WTC11 (cell line): ENCODE results near the gene OR10A6. TPM values are rescaled to one million over a fixed set of nuclear protein-coding genes. Genes with fewer than 3 reads are reported as not detected.

Experiments
- ATAC-seq: fragments of 200-7000 bp; cut with Tn5 transposase; 2 replicates; pipeline ENCODE4 v1.10.0; 2021; ENCODE audit warnings: mild to moderate bottlenecking, moderate library complexity
- CTCF ChIA-PET: fragments of 300-600 bp; sonication (Branson Sonifier 250); formaldehyde crosslinking; loops from one replicate; lab custom pipeline; 2021; ENCODE audit warnings: antibody characterized with exemption; lab: Charles Lee
- POLR2A ChIA-PET: fragments of 350-600 bp; sonication (Branson Sonifier 250); formaldehyde crosslinking; loops from one replicate; lab custom pipeline; 2021; ENCODE audit warnings: antibody characterized with exemption; lab: Charles Lee
- DNase-seq: peaks from one replicate; pipeline ENCODE4 v3.0.0; 2021; ENCODE audit warnings: low spot score
- H3K27ac Mint-ChIP-seq: 2 replicates; pipeline ENCODE4 v1.8.0; 2021; ENCODE audit warnings: mixed read lengths
- H3K27me3 Mint-ChIP-seq: 2 replicates; pipeline ENCODE4 v1.8.0; 2021; ENCODE audit warnings: low read depth, mild to moderate bottlenecking, moderate library complexity, mixed read lengths
- H3K36me3 Mint-ChIP-seq: 2 replicates; pipeline ENCODE4 v1.8.0; 2021; ENCODE audit warnings: mixed read lengths
- H3K4me1 Mint-ChIP-seq: 2 replicates; pipeline ENCODE4 v1.8.0; 2022; ENCODE audit warnings: mixed read lengths
- H3K4me3 Mint-ChIP-seq: 2 replicates; pipeline ENCODE4 v1.8.0; 2021; ENCODE audit warnings: mild to moderate bottlenecking, moderate library complexity, mixed read lengths
- H3K9me3 Mint-ChIP-seq: 2 replicates; pipeline ENCODE4 v1.8.0; 2021; ENCODE audit warnings: mixed read lengths
- EMX1 ChIP-seq: fragments of 250-450 bp; sonication (Bioruptor Pico); IDR thresholded peaks from 2 replicates; pipeline ENCODE4 v1.8.0; 2021; ENCODE audit warnings: mild to moderate bottlenecking
- ESRRA ChIP-seq: sonication (generic); formaldehyde crosslinking; IDR thresholded peaks from 2 replicates; pipeline ENCODE4 v1.8.1; 2022; ENCODE audit warnings: mild to moderate bottlenecking, missing genetic modification reagents, borderline replicate concordance
- FOXJ3 ChIP-seq: sonication (generic); formaldehyde crosslinking; IDR thresholded peaks from 2 replicates; pipeline ENCODE4 v1.9.0; 2021; ENCODE audit warnings: missing genetic modification reagents, mild to moderate bottlenecking, borderline replicate concordance
- GTF2I ChIP-seq: fragments of 250-450 bp; sonication (Bioruptor Pico); conservative IDR thresholded peaks from 2 replicates; pipeline ENCODE4 v1.4.0; 2021; ENCODE audit warnings: mild to moderate bottlenecking
- MLX ChIP-seq: sonication (generic); formaldehyde crosslinking; IDR thresholded peaks from 2 replicates; pipeline ENCODE4 v1.8.1; 2023; ENCODE audit warnings: mild to moderate bottlenecking, missing genetic modification reagents, moderate library complexity
- OVOL2 ChIP-seq: fragments of 250-450 bp; sonication (Bioruptor Pico); IDR thresholded peaks from 2 replicates; pipeline ENCODE4 v1.9.0; 2021; ENCODE audit warnings: mild to moderate bottlenecking, borderline replicate concordance
- PRDM15 ChIP-seq: sonication (generic); formaldehyde crosslinking; IDR thresholded peaks from 2 replicates; pipeline ENCODE4 v1.8.0; 2022; ENCODE audit warnings: missing genetic modification reagents
- PRRX2 ChIP-seq: fragments of 250-450 bp; sonication (Bioruptor Pico); IDR thresholded peaks from 2 replicates; pipeline ENCODE4 v1.8.0; 2021; ENCODE audit warnings: mild to moderate bottlenecking
- SMAD3 ChIP-seq: sonication (generic); formaldehyde crosslinking; IDR thresholded peaks from 2 replicates; pipeline ENCODE4 v1.8.0; 2022; ENCODE audit warnings: missing genetic modification reagents, mild to moderate bottlenecking, borderline replicate concordance
- TCF7 ChIP-seq: sonication (generic); formaldehyde crosslinking; IDR thresholded peaks from 2 replicates; pipeline ENCODE4 v1.8.0; 2022; ENCODE audit warnings: mild to moderate bottlenecking, low read depth, missing genetic modification reagents, moderate library complexity
- USF1 ChIP-seq: sonication (generic); formaldehyde crosslinking; IDR thresholded peaks from 2 replicates; pipeline ENCODE4 v1.8.0; 2022; ENCODE audit warnings: mild to moderate bottlenecking, missing genetic modification reagents
- USF2 ChIP-seq: sonication (generic); formaldehyde crosslinking; IDR thresholded peaks from 2 replicates; pipeline ENCODE4 v1.8.1; 2023; ENCODE audit warnings: mild to moderate bottlenecking, missing genetic modification reagents, moderate library complexity
- ZNF232 ChIP-seq: sonication (generic); formaldehyde crosslinking; IDR thresholded peaks from 2 replicates; pipeline ENCODE4 v1.8.0; 2022; ENCODE audit warnings: mild to moderate bottlenecking, missing genetic modification reagents
- ZNF512 ChIP-seq: sonication (generic); formaldehyde crosslinking; IDR thresholded peaks from 2 replicates; pipeline ENCODE4 v1.8.1; 2022; ENCODE audit warnings: missing genetic modification reagents, borderline replicate concordance
- total RNA-seq: library from RNA; stranded (reverse); gene quantifications from 3 replicates; pipeline ENCODE4 v1.2.3, GENCODE V29; 2021
- TF ChIP-seq, protein P1 (sequence below): fragments of 250-450 bp; sonication (Bioruptor Pico); IDR thresholded peaks from 2 replicates; pipeline ENCODE4 v2.1.2; 2022; ENCODE audit warnings: mild to moderate bottlenecking, moderate library complexity
- TF ChIP-seq, protein P2 (sequence below): sonication (generic); formaldehyde crosslinking; IDR thresholded peaks from 2 replicates; pipeline ENCODE4 v1.8.0; 2022; ENCODE audit warnings: mild to moderate bottlenecking, missing genetic modification reagents
- TF ChIP-seq, protein P3 (sequence below): sonication (generic); formaldehyde crosslinking; conservative IDR thresholded peaks from 2 replicates; pipeline ENCODE4 v1.8.1; 2022; ENCODE audit warnings: mild to moderate bottlenecking, missing genetic modification reagents

Gene OR10A6
- total RNA-seq, 1 experiment from 2014 or later: not detected

- TF ChIP-seq, protein P1, sequence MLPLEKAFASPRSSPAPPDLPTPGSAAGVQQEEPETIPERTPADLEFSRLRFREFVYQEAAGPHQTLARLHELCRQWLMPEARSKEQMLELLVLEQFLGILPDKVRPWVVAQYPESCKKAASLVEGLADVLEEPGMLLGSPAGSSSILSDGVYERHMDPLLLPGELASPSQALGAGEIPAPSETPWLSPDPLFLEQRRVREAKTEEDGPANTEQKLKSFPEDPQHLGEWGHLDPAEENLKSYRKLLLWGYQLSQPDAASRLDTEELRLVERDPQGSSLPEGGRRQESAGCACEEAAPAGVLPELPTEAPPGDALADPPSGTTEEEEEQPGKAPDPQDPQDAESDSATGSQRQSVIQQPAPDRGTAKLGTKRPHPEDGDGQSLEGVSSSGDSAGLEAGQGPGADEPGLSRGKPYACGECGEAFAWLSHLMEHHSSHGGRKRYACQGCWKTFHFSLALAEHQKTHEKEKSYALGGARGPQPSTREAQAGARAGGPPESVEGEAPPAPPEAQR (CRISPR knock-in tag): no peak
- TF ChIP-seq ESRRA (CRISPR knock-in tag): no peak
- TF ChIP-seq SMAD3 (CRISPR knock-in tag): no peak
- TF ChIP-seq, all 79 proteins: peak for 0
Observed at GRCh38 chr11:7967826-7968225, 36.8 kb upstream of the OR10A6 start (continued).

- Mint-ChIP-seq H3K27ac (no peak overlapping the region), H3K27me3 (no peaks in the 10 kb centered on the region; the same call in 1 of the 2 replicates), H3K9me3 (peaks cover 12% of the 10 kb centered on the region), H3K4me3 (no peak overlapping the region), H3K4me1 (peaks cover 46% of the 10 kb centered on the region), H3K36me3 (peaks cover 6% of the 10 kb centered on the region)
- POLR2A ChIA-PET: no interaction called here
- no peak for TF ChIP-seq ZNF232
- no peak for TF ChIP-seq PRDM15 (CRISPR knock-in tag)
- TF ChIP-seq OVOL2 (CRISPR knock-in tag): no peak
- no peak for TF ChIP-seq FOXJ3 (CRISPR knock-in tag)
- TF ChIP-seq, protein P2, sequence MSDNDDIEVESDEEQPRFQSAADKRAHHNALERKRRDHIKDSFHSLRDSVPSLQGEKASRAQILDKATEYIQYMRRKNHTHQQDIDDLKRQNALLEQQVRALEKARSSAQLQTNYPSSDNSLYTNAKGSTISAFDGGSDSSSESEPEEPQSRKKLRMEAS (CRISPR knock-in tag): no peak
- no peak for TF ChIP-seq USF2
- no peak for TF ChIP-seq MLX (CRISPR knock-in tag)
- TF ChIP-seq PRRX2 (CRISPR knock-in tag): no peak
- no peak for TF ChIP-seq EMX1 (CRISPR knock-in tag)
- no peak for TF ChIP-seq USF1 (CRISPR knock-in tag)
- ATAC-seq: no peak
- CTCF ChIA-PET: no interaction called here
- no peak for DNase-seq
Observed at GRCh38 chr11:7967097-7967496, 36.0 kb upstream of the OR10A6 start.

- H3K27me3 Mint-ChIP-seq: no peaks in the 10 kb centered on the region; the same call in 1 of the 2 replicates
- H3K4me1 Mint-ChIP-seq: peaks cover 42% of the 10 kb centered on the region
- no peak within 1 kb of the TSS for H3K4me3 Mint-ChIP-seq
- ChIA-PET POLR2A (interaction anchor here (1.1 kb wide), 2 partner anchors 10 to 22 kb away, joined by 3 to 4 read pairs; partner anchors contain the start of gene EIF3F), CTCF (interaction anchor here (0.8 to 3.5 kb wide), 2 partner anchors 22 to 134 kb away, joined by 4 to 9 read pairs; partner anchors contain the start of gene EIF3F)
- no peak within 1 kb of the TSS for H3K27ac Mint-ChIP-seq
- DNase-seq: no peak
- H3K36me3 Mint-ChIP-seq: peaks cover 5% of the 10 kb centered on the region
- peaks cover 8% of the 10 kb centered on the region for H3K9me3 Mint-ChIP-seq
- no peak for ATAC-seq
- TF ChIP-seq, protein P3, sequence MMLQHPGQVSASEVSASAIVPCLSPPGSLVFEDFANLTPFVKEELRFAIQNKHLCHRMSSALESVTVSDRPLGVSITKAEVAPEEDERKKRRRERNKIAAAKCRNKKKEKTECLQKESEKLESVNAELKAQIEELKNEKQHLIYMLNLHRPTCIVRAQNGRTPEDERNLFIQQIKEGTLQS (CRISPR knock-in tag): no peak
- TF ChIP-seq, protein P1 (CRISPR knock-in tag): no peak
- TF ChIP-seq GTF2I (CRISPR knock-in tag) (no peak), FOXJ3 (CRISPR knock-in tag) (no peak), ZNF512 (CRISPR knock-in tag) (no peak), TCF7 (no peak)
Observed at GRCh38 chr11:7965386-7965785, 34.3 kb upstream of the OR10A6 start, which contains the start of gene NLRP10. Gene NLRP10, minus strand, starts transcription at chr11:7965447. Its CDS starts 1,952 bp downstream, at chr11:7963495.
